ENCODE results near the gene DACH2. TPM values are rescaled to one million over a fixed set of nuclear protein-coding genes. Genes with fewer than 3 reads are reported as not detected.

Gene DACH2
- total RNA-seq, 2 donors from 2014 or later, result not detected

DNA sequence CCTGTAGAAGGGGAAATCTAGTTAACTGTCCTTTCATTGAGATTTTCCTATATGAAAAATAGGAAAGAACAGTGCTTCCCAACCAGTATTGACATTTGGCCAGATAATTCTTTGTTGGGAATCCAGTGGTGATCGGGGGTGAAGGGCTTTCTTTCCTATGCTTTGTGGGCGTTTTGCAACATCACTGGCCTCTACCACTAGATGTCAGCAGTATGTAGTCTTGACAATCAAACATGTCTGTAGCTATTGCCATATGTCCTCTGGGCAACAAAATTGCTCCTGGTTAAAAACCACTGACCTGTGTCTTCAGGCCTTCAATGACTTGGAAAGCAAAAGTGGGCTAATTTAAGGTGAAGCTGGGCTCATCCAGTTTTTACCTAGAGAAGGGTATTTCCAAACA is 658.5 kb downstream of the DACH2 start:
- no peaks in the 10 kb centered on the region for H3K36me3 ChIP-seq
- TF ChIP-seq, protein P1, sequence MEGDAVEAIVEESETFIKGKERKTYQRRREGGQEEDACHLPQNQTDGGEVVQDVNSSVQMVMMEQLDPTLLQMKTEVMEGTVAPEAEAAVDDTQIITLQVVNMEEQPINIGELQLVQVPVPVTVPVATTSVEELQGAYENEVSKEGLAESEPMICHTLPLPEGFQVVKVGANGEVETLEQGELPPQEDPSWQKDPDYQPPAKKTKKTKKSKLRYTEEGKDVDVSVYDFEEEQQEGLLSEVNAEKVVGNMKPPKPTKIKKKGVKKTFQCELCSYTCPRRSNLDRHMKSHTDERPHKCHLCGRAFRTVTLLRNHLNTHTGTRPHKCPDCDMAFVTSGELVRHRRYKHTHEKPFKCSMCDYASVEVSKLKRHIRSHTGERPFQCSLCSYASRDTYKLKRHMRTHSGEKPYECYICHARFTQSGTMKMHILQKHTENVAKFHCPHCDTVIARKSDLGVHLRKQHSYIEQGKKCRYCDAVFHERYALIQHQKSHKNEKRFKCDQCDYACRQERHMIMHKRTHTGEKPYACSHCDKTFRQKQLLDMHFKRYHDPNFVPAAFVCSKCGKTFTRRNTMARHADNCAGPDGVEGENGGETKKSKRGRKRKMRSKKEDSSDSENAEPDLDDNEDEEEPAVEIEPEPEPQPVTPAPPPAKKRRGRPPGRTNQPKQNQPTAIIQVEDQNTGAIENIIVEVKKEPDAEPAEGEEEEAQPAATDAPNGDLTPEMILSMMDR (IDR thresholded peaks at IDR 0.05), result peak in 1 of 2 donors; percentile 22

DNA sequence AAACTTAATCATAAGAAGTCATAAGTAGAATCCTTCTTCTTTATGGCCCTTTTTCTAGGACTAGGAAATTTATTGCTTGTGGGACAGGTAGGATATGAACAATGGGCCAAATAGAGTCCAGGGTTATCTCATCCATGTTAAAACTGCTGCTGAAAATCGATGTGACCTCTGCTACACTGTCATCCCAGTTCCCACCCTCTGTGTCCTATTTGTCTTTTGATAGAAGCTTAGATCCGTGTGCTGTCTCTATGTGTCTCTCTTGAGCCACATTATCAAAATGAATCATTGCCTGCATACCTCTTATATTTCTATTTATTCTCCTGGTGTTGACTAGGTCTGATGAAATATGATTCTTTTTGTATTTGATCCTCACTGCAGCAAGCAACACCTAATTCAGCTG is 661.4 kb downstream of the DACH2 start:
- Histone ChIP-seq H3K9me3 (peaks cover 0 to 7% of the 10 kb centered on the region in 2 donors), H3K27ac (no peak overlapping the region), H3K4me1 (no peaks in the 10 kb centered on the region), H3K4me3 (no peak overlapping the region), H3K27me3 (no peaks in the 10 kb centered on the region), H3K36me3 (no peaks in the 10 kb centered on the region)
- TF ChIP-seq, protein P1 (IDR thresholded peaks at IDR 0.05), result no peak
- no peak for DNase-seq (ENCODE audit: low spot score)

More for the DNA sequence above, 658.5 kb downstream of the DACH2 start:
- H3K4me1 ChIP-seq, result no peaks in the 10 kb centered on the region
- H3K27me3 ChIP-seq, result no peaks in the 10 kb centered on the region
- no peak for DNase-seq (ENCODE audit: low spot score)
- peaks cover 0 to 7% of the 10 kb centered on the region in 2 donors for H3K9me3 ChIP-seq
- no peak overlapping the region for H3K27ac ChIP-seq
- no peak overlapping the region for H3K4me3 ChIP-seq

DNA sequence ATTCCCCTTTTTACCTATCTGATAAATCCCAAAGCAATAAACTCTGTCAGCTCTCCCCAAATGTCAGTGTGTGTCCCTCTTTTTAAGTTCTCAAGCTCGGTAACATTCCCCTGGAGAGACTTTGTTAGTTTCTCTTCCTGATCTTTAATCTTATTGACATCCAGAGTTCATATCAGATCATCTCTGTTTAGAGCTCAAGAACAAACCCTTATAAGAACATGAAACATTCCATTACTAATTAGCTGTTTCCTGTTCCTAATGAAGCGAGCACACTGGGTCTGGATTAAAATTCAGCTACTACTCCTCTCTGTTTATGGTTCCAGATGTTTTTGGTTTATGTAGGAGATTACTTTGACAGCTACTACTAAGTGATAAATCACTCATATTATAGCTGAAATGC is 681.5 kb downstream of the DACH2 start:
- H3K27me3 ChIP-seq, result no peaks in the 10 kb centered on the region
- no peaks in the 10 kb centered on the region for H3K4me1 ChIP-seq
- TF ChIP-seq, protein P1 (IDR thresholded peaks at IDR 0.05), result no peak
- peaks cover 0 to under 1% of the 10 kb centered on the region in 2 donors for H3K9me3 ChIP-seq
- H3K36me3 ChIP-seq, result no peaks in the 10 kb centered on the region
- no peak for DNase-seq (ENCODE audit: low spot score)
- no peak overlapping the region for H3K27ac ChIP-seq
- H3K4me3 ChIP-seq, result no peak overlapping the region

DNA sequence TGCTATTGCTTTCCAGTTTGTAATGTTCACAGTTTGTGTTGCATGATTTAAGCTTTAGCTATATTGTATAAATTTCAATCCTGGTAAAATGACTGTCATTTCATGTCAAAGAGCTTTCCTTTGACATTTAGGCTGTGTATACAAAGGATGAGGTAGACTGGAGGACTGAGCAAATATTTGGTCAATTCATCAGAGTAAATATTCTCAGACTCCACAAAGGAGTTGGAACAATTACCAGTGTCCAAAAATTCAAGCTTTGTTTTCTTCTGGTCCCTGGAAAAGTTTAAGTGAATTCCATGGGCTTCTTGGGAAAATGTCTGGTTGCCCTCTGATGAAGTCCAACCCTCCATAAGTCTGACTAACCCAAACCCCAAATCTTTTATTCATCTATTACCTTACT is 682.4 kb downstream of the DACH2 start:
- no peaks in the 10 kb centered on the region for H3K9me3 ChIP-seq
- no peak overlapping the region for H3K4me3 ChIP-seq
- TF ChIP-seq, protein P1 (IDR thresholded peaks at IDR 0.05), result no peak
- no peak overlapping the region for H3K27ac ChIP-seq
- H3K36me3 ChIP-seq, result no peaks in the 10 kb centered on the region
- no peak for DNase-seq (ENCODE audit: low spot score)
- H3K4me1 ChIP-seq, result no peaks in the 10 kb centered on the region
- H3K27me3 ChIP-seq, result no peaks in the 10 kb centered on the region

DNA sequence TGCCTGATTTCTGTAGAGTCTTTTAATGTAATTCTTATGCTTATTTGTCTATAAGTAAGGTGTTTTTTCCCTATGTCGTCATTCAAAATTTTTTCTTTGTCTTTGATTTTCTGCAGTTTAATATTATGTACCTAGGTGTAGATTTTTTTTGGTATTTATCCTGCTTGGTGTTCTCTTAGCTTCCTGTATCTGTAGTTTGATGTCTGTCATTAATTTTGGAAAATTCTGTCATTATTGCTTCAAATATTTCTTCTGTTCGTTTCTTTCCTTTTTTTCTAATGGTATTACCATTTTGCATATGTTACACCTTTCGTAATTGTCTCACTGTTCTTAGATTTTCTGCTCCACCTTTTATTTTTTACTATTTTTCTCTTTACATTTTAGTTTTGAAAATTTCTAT is 696.9 kb downstream of the DACH2 start:
- Histone ChIP-seq H3K9me3 (no peaks in the 10 kb centered on the region), H3K27me3 (no peaks in the 10 kb centered on the region), H3K4me1 (no peaks in the 10 kb centered on the region), H3K36me3 (no peaks in the 10 kb centered on the region), H3K27ac (no peak overlapping the region), H3K4me3 (no peak overlapping the region)
- DNase-seq (ENCODE audit: low spot score), result no peak
- TF ChIP-seq, protein P1 (IDR thresholded peaks at IDR 0.05), result no peak

Other genes with a start within 250 kb of the DACH2 start
- 10 to 100 TPM in 1 of 2 donors, 1 to 10 TPM in 1; 8.7 to 13.0 TPM for gene CHM, start 100.9 kb upstream of the DACH2 start, total RNA-seq